NCI-H2081 treated with DMSO at 0.1 percent for 48 hours (cell line): ENCODE results near the gene ANKRD28.
"Not testable (repeated sequence)": the region's sequence is repeated elsewhere in the genome, so short reads cannot be mapped to it uniquely, and the experiment has no call there.

Experiments
- DNase-seq: peaks from one replicate; lab custom pipeline; 2025; lab: John Stamatoyannopoulos, UW

ANKRD28 gene

DNA sequence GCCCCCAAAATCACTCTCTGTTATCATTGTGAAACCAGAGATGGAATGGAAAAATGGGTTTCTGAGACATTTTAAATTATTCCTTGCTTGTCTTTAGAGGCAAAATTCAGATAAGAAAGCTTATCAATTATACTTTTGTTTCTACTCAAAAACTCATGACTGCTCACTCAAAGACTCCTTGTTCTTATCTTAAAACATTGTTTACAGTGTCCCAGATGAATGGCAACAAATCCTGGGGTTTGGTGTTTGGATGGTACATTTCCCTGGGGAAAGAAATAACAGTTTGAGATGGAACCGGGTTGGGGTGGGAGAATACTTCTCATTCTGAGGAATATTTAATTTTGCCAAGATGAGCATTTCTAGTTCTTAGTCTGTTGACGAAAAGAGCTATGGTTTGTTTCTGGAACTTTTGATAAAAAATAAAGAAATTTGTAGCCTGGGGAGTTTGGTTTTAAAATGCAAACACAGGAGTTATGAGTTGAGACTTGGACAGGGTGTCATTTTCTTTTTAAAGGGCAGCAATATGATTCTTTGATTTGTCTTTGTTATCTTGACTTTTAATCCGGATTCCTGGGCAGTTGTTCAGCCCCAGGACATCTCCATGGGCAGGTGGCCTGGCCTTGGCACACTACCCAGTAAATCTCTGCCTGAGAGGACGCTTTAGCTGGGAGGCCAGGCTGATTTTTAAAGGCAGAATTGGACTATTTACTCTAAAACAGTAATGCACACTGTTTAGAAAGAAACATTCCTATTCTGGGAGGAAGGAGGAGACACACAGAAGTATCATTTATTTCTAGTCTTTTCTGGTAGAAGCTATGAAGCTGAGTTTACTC is 163.8 kb downstream of the ANKRD28 start:
- DNase-seq = no peak

DNA sequence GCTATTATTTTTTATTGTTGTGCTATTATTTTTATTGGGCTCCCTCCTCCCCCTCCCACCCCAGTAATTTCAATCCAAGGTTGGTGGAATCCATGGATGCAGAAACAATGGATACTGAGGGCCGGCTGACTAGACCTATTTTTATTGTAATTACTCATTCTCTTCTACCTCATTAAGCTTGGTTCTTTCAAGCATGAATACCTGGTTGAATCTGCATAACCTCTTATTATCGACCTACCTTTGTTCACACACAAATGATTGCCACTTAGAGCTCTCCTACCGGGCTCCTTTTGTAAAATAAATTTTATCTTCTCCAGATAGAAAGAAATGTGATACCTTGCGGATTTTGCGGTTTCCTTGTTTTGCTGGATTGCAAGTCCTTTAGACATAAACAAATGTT is 164.6 kb downstream of the ANKRD28 start:
- DNase-seq = peak; percentile 88

DNA sequence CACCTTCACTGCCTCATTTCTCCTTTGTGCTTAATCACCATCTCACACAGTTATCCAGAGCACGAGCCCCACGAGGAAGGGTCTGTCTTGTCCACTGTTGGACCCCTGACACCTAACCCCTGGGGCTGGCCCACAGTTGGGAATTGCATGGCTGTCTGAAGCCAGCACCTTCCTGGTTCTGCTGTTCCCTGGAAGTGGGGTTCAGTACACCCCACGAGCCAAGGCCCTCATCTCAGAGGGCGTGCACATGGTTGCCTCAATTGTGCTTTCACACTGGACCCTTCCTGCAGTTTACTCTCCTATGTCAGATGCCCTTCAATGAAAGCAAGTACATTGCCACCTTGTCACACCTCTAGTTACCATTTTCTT is 165.6 kb downstream of the ANKRD28 start:
- no peak for DNase-seq

DNA sequence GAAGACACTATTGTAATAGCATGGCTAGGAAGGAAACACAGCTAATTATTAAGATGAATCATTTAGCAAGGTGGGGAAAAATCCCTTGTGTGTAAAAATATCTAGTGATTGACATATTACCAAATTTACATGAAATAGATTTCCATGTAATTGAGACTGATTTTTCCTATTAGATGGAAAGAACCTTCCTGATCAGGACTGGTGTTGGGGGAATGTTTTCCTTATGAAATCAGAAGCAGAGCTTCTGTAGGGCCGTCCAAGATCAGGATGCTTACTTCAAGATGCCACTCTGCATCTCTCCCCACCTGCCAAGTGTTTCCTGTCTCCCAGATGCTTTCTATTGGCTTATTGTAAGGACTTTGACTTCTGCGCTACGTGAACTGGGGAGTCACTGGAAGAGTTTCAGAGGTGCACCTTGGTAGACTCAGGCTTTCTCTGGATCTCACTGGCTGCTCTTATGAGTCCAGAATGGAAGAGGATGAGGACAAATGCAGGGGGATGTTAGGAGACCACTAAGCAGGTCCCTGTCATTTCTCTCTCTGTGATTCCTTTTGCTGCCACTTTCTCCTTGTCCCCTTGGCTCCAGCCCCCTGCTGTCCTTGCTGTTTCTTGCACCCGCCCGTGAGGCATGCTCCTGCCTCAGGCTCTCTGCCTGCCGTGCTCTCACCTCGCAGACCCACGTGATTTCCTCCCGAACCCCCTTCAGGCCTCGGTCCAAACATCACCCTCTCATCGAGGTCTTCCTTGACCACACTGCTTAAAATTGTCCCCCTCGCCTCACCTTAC is 166.2 kb downstream of the ANKRD28 start:
- DNase-seq = no peak

DNA sequence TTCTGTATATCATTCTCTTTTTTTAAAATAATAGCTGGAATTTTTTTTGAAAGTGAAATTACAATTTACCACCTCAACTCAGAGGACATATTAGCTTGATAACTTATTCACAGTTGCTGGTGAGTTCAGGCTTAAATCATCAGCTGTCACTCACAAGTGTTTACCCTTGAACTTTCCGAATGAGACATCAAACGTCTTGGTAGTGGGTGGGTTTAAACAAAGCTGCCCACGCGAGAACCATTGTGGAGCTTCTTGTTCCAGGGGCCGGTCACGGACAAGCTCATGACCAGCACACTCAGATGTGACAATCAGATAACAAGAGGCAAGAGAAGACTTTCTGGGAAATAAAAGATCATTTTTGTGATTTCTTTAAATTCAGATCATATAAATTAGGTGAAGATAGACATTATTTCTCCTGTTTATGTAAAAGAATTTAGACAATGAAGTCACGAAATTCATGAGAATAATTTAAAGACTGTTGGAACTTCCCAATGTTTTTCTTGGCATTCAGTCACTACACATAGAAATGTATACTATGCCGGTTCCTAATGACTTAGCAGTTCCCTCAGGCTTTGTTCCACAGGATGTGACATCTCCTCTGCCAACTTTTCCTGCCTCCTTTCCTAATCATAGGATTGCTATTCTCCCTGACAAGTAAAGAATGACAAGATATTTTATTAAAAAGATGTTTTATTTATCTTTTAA is 167.0 kb downstream of the ANKRD28 start:
- no peak for DNase-seq

DNA sequence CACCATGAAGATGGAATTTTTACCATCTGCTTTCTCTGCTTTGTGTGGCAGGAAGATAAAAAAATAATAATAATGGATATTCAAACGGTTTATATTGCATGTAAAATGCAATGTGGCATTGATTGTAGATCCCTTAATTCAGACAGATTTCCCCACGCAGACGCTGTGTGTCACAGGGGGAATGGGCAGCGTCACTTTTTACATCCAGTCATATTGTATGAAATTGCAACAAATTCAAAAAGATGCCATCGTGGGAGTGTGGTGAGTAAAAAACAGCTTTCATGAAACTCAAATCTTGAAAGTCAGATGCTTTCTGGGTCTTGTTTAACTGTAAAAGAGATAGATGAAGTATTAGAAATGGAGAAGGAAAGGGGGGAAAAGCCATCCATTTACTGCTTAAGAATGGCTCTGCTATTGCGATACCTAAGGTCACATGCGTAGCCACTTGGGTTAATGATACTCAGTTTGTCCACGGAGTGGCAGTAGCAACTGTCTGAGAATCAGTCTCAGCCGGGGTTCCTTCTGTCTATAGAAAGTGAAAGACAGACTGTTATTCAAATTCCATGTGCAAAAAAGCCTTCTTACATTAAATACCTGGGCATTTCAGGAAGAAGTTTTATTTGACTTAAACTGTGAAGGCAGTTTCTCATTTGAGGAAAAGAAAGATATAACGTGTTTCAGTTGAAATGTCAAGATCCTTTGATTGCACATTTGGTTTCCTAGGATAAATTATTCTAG is 167.8 kb downstream of the ANKRD28 start:
- no peak for DNase-seq

DNA sequence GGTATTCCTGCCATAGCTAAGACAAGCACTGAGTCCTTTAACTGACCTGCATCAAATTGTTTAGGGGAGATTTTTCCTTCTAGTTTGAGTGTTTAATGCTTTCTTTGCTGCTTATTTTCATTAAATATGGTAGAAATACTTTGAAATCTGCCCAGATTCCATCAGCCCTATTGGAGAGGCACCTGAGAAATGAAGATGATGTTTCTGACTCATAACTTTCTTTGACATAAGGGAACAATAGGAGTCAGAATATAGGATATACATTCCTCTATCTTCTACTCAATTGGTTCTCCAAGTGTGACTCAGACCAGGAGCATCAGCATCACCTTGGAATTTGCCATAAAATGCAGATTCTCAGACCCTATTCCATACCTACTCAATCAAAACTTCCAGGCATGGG is 168.8 kb downstream of the ANKRD28 start:
- no peak for DNase-seq

DNA sequence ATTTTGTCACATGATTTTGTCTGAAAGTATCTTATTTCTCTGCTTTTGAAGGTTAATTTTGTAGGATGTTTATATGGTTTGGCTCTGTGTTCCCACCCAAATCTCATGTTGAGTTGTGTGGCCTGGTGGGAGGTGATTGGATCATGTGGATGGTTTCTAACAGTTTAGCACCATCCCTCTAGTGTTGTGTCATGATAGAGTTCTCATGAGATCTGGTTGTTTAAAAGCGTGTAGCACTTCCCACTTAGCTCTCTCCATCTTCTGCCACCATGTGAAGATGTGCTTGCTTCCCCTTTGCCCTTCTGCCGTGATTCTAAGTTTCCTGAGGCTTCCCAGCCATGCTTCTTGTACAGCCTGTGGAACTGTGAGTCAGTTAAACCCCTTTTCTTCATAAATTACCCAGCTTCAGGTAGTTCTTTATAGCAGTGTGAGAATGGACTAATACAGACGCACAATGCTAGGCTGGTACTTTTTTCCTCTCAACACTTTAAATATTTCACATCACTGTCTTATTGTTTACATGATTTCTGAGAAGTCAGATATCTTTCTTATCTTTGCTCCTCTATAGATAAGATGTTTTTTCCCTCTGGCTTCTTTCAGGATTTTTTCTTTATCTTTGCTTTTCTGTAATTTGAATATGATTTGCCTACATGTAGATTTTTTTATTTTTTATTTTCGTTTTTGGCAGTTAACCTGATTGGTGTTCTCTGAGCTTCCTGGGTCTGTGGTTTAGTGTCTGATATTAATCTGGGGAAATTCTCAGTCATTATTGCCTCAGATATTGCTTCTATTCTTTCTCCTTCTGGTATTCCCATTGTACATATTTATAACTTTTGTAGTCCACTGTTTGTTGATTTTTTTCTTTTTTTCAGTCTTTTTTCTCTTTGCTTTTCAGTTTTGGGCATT is 174.0 kb downstream of the ANKRD28 start:
- DNase-seq = no peak

DNA sequence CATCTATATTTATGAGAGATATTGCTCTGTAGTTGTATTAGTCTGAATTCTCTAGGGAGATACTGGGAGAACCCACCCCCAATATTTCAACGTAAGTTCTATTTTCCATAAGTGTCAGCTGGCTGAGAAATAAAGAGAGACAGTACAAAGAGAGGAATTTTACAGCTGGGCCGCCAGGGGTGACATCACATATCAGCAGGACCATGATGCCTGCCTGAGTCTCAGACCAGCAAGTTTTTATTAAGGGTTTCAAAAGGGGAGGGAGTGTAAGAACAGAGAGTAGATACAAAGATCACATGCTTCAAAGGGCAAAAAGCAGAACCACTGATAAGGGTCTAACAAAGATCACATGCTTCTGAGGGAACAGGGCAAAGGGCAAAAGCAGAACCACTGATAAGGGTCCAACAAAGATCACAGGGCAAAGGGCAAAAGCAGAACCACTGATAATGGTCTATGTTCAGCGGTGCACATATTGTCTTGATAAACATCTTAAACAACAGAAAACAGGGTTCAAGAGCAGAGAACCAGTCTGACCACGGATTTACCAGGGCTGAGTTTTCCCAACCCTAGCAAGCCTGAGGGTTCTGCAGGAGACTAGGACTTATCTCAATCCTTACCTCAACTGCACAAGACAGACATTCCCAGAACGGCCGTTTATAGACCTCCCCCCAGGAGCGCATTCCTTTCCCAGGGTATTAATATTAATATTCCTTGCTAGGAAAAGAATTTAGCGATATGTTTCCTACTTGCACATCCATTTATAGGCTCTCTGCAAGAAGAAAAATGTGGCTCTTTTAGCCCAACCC is 177.9 kb downstream of the ANKRD28 start:
- DNase-seq = not testable (repeated sequence)
